ENCODE results near the gene PRLR. TPM values are rescaled to one million over a fixed set of nuclear protein-coding genes. Genes with fewer than 3 reads are reported as not detected.

Gene PRLR
- total RNA-seq, 4 donors from 2014 or later: 0.98 to 4.0 (median 1.6) TPM

DNA sequence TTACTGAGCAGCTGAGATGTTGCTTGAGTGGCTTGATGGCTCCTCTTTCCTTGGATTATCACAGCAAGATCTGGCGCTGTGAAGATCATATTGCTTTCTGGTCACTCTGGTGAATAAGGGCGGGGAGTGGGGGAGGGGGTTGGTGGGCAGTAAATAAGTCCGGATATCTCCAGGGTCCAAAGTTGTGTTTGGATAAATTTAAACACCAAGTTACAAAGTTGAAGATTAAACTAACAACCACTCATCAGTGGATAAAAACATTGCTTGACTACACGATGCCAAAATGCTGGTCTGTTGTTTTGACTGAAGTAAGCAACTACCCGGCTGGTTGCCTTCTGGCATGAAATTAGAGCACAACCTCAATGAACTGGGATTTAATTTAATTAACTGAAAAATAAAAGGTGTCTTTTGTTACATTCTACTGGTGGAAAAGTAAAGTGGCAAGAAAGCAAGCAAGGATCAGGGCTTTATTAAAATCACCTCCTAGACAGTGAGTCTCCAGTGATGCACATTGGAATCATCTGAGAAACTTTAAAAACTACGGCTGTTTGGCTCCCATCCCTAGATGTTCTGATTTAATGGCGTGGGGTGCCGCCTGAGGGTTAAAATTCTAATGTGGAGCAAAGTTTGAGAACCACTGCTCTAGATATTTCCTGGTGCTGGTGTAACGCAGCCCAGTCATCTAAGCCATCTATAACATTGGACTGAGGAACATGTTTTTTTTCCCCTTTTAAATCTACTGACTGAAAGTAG lies 95.8 kb downstream of the PRLR start:
- TF ChIP-seq, protein P1, sequence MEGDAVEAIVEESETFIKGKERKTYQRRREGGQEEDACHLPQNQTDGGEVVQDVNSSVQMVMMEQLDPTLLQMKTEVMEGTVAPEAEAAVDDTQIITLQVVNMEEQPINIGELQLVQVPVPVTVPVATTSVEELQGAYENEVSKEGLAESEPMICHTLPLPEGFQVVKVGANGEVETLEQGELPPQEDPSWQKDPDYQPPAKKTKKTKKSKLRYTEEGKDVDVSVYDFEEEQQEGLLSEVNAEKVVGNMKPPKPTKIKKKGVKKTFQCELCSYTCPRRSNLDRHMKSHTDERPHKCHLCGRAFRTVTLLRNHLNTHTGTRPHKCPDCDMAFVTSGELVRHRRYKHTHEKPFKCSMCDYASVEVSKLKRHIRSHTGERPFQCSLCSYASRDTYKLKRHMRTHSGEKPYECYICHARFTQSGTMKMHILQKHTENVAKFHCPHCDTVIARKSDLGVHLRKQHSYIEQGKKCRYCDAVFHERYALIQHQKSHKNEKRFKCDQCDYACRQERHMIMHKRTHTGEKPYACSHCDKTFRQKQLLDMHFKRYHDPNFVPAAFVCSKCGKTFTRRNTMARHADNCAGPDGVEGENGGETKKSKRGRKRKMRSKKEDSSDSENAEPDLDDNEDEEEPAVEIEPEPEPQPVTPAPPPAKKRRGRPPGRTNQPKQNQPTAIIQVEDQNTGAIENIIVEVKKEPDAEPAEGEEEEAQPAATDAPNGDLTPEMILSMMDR (IDR thresholded peaks at IDR 0.05; ENCODE audit: low read depth): no peak

DNA sequence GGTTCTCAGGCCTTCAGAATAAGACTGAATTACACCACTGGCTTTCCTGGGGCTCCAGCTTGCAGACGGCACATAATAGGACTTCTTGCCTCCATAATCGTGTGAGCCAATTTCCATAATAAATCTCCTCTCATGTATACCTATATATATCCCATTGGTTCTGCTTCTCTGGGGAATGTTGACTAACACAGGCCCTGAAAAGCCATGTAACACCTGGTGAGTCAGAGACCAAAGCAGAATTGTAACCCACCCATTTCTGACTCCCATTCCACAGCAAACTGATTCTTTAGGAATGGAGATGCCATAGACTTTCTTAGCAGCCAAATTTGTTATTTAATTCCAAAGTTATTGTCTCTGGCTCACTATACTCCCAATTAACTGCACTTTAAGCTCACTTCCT lies 97.1 kb downstream of the PRLR start:
- TF ChIP-seq, protein P1 (IDR thresholded peaks at IDR 0.05; ENCODE audit: low read depth): no peak

DNA sequence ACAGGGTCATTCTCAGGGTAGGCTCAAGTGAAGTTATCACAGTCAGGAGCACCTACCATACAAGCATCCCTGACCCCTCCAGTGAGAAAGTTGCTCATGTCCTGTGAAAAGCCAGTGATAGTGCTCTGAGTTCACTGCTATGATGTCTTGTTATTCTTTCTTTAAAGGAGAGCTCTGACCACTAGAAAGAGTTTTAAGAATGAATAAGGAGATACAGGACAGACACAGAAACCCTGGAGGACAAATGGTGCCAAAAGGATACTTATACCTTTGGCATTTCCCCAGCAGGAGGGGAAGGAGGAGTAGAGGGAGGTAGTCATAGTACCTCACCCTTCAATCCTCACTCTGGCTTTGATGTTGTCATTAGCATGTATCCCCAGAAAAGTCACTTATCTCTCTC lies 98.6 kb downstream of the PRLR start:
- TF ChIP-seq, protein P1 (IDR thresholded peaks at IDR 0.05; ENCODE audit: low read depth): no peak

DNA sequence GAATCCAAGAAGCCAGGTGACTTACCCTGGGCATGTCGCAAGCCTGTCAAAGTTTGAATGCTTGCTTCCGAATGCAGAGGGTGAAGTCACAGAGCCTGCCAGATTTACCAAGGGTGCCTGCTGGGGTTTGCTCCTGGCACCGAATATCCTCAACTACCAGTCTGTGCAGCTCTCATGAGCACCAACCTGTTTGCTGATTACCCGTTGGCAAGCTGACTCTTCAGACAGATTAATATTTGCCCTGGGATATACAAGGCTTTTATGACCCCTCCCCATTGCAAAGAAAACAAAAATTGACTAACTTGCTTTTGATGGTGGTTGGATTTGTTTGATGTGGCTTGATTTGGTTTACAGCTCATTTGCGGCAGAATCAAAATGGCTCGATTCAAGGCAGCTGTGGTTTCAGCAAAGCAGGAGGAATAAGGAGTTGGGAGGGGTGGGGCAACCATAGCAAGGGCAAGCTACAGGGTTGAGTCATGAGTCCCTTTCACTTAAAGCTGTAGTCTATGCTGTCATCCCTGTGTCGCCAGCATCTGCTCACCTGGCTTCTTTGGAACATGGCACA lies 100.3 kb downstream of the PRLR start:
- TF ChIP-seq, protein P1 (IDR thresholded peaks at IDR 0.05; ENCODE audit: low read depth): no peak

DNA sequence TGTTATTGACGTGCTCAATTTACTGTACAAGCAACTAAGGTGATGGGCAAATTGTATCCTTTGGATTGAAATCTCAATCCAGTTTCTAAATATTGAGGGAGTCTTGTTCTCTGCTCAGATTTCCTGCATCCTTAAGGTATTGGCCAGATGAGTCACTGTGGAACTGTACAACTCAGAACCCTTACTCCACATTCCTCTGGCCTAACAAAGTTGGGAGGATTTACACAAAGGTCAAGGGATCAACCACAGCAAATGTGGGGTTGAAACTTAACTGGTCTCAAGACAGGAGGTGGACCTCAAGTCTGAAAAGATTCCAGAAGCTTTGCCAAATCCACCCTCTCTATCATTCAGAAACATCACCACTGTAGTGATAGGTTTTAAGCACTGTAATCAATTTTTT lies 101.0 kb downstream of the PRLR start:
- TF ChIP-seq, protein P1 (IDR thresholded peaks at IDR 0.05; ENCODE audit: low read depth): no peak

DNA sequence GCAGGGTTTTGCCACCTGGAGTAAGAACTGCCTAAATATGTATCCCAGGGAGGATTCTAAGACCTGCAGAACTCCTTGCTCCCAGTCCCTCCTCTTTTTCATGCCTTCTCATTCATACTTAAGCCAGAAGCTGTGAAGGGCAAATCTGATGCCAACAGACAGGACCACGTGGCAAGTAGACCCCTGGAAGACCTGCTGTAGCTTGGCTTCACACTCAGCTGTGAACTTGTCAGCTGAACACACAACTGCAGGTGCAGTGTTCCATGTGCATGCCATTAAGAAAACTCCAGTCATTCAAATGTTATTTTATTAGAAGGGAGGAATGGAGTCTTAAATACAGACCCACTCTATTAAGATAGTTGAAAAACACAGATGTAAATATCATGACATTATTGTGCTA lies 103.3 kb downstream of the PRLR start:
- TF ChIP-seq, protein P1 (IDR thresholded peaks at IDR 0.05; ENCODE audit: low read depth): no peak

DNA sequence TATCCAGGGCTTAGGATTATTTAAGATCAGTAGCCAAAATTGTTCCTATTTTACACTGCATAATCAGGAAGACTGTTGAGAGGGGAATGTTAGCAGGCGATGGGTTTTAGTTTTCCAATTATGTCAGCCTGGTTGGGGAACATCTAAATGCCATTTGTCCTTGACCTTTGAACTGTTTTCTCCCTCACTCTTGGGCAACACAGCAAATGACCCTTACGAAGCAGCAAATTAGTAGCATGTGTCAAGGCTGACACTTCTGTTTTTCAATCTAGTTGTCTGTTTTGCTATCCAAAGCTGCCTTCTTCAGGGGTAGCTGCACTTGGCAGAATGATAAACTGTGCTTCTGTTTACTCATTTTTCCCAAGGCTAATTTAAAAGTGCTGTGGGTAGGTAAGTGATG lies 104.5 kb downstream of the PRLR start:
- TF ChIP-seq, protein P1 (IDR thresholded peaks at IDR 0.05; ENCODE audit: low read depth): no peak
